ENCODE measurements around the gene ANGPTL8. TPM values are rescaled to one million over a fixed set of nuclear protein-coding genes. Genes with fewer than 3 reads are reported as not detected.

The ANGPTL8 gene
- total RNA-seq, 1 donor from 2014 or later, result not detected

GRCh38 chr19:11265785-11266236 lies 26.4 kb downstream of the ANGPTL8 start:
- H3K27me3 Mint-ChIP-seq, result no peaks in the 10 kb centered on the region
- no peaks in the 10 kb centered on the region for H3K9me3 Mint-ChIP-seq
- H3K4me3 Mint-ChIP-seq, result peak overlapping the region; percentile 66
- TF ChIP-seq, protein P1, sequence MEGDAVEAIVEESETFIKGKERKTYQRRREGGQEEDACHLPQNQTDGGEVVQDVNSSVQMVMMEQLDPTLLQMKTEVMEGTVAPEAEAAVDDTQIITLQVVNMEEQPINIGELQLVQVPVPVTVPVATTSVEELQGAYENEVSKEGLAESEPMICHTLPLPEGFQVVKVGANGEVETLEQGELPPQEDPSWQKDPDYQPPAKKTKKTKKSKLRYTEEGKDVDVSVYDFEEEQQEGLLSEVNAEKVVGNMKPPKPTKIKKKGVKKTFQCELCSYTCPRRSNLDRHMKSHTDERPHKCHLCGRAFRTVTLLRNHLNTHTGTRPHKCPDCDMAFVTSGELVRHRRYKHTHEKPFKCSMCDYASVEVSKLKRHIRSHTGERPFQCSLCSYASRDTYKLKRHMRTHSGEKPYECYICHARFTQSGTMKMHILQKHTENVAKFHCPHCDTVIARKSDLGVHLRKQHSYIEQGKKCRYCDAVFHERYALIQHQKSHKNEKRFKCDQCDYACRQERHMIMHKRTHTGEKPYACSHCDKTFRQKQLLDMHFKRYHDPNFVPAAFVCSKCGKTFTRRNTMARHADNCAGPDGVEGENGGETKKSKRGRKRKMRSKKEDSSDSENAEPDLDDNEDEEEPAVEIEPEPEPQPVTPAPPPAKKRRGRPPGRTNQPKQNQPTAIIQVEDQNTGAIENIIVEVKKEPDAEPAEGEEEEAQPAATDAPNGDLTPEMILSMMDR (conservative IDR thresholded peaks at IDR 0.05), result no peak
- H3K4me1 Mint-ChIP-seq (ENCODE audit: unreplicated experiment), result peaks cover 25% of the 10 kb centered on the region
- H3K27ac Mint-ChIP-seq, result peak overlapping the region; percentile 95
- DNase-seq (ENCODE audit: extremely low spot score, unreplicated experiment), result no peak
- no peaks in the 10 kb centered on the region for H3K36me3 Mint-ChIP-seq

GRCh38 chr19:11267316-11268085 lies 28.1 kb downstream of the ANGPTL8 start:
- H3K27me3 Mint-ChIP-seq, result no peaks in the 10 kb centered on the region
- no peaks in the 10 kb centered on the region for H3K9me3 Mint-ChIP-seq
- peaks cover 25% of the 10 kb centered on the region for H3K4me1 Mint-ChIP-seq (ENCODE audit: unreplicated experiment)
- H3K27ac Mint-ChIP-seq, result peak overlapping the region; percentile 95
- H3K4me3 Mint-ChIP-seq, result peak overlapping the region; percentile 46
- DNase-seq (ENCODE audit: extremely low spot score, unreplicated experiment), result no peak
- TF ChIP-seq, protein P1 (conservative IDR thresholded peaks at IDR 0.05), result no peak
- H3K36me3 Mint-ChIP-seq, result no peaks in the 10 kb centered on the region

DNA sequence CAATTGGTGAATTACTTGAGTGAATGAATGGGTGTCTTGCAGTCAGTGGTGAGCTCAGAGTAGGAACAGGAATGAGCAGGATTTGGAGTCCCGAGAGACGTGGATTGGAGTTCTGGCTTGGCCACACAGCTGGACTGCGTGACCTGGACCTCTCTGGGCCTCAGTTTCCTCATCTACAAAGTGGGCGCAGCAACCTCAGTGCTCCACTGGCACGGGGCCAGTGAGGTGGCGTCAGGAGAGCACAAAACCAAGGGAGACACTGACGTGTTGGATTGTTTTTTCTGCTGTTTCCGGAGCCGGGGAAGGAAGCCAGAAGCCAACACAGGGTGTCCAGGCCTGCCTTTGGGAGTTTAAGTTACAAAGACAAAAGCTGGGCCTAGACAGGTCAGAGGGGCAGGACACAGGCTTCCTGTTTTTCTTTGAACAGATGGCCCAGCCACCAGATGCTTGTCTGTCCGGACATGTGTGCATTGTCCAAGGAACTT lies 29.4 kb downstream of the ANGPTL8 start:
- peak overlapping the region; percentile 58 for H3K27ac Mint-ChIP-seq
- TF ChIP-seq, protein P1 (conservative IDR thresholded peaks at IDR 0.05), result no peak
- no peaks in the 10 kb centered on the region for H3K27me3 Mint-ChIP-seq
- H3K4me1 Mint-ChIP-seq (ENCODE audit: unreplicated experiment), result peaks cover 25% of the 10 kb centered on the region
- H3K36me3 Mint-ChIP-seq, result no peaks in the 10 kb centered on the region
- H3K9me3 Mint-ChIP-seq, result no peaks in the 10 kb centered on the region
- no peak overlapping the region for H3K4me3 Mint-ChIP-seq
- DNase-seq (ENCODE audit: extremely low spot score, unreplicated experiment), result no peak

GRCh38 chr19:11269408-11269807 lies 30.0 kb downstream of the ANGPTL8 start:
- no peaks in the 10 kb centered on the region for H3K36me3 Mint-ChIP-seq
- H3K4me1 Mint-ChIP-seq (ENCODE audit: unreplicated experiment), result peaks cover 25% of the 10 kb centered on the region
- no peak overlapping the region for H3K4me3 Mint-ChIP-seq
- TF ChIP-seq, protein P1 (conservative IDR thresholded peaks at IDR 0.05), result no peak
- H3K9me3 Mint-ChIP-seq, result no peaks in the 10 kb centered on the region
- no peak for DNase-seq (ENCODE audit: extremely low spot score, unreplicated experiment)
- H3K27ac Mint-ChIP-seq, result peak overlapping the region; percentile 57
- H3K27me3 Mint-ChIP-seq, result no peaks in the 10 kb centered on the region

- no peak overlapping the region for H3K27ac Mint-ChIP-seq
- H3K4me3 Mint-ChIP-seq, result no peak overlapping the region
- TF ChIP-seq, protein P1 (conservative IDR thresholded peaks at IDR 0.05), result no peak
- DNase-seq (ENCODE audit: extremely low spot score, unreplicated experiment), result no peak
- H3K27me3 Mint-ChIP-seq, result no peaks in the 10 kb centered on the region
- no peaks in the 10 kb centered on the region for H3K9me3 Mint-ChIP-seq
- peaks cover 8% of the 10 kb centered on the region for H3K4me1 Mint-ChIP-seq (ENCODE audit: unreplicated experiment)
- H3K36me3 Mint-ChIP-seq, result no peaks in the 10 kb centered on the region
These were observed 33.9 kb downstream of the ANGPTL8 start for GRCh38 chr19:11273296-11273695.
